Measurements from ENCODE around the gene BCL10. TPM values are rescaled to one million over a fixed set of nuclear protein-coding genes. Genes with fewer than 3 reads are reported as not detected.
A peak's percentile ranks its signal among the peaks of the same experiment; 100 is the strongest.

Gene BCL10
- total RNA-seq, 3 donors from 2014 or later (not counting 1 experiment from before 2014, with no cell fraction given) = 46.3 to 49.2 (median 48.7) TPM

DNA sequence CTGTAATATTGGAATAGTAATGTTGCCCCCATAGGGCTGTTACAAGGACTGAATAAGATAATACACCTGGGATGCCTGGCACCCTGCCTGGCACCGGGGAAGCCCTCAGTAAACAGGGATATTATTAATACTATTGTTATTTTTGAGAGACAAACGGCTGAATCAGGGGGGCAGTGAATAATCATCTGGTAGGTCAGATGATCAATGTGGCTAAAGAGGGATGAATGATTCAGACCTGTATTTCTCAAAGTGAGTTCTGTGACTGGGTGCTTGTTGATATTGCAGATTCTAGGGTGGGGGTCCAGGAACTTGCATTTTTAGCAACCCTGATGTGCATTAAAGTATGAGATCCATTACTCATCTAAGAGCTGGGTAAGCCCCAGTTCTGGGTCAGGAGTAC, 46.2 kb upstream of the BCL10 start:
- Mint-ChIP-seq H3K4me3 (no peak overlapping the region), H3K4me1 (peaks cover 0 to 5% of the 10 kb centered on the region in 2 donors), H3K27me3 (ENCODE audit: low read depth in 2 of 2) (peaks cover 45 to 76% of the 10 kb centered on the region in 2 donors), H3K36me3 (no peaks in the 10 kb centered on the region), H3K27ac (no peak overlapping the region), H3K9me3 (no peaks in the 10 kb centered on the region)
- TF ChIP-seq, protein P1, sequence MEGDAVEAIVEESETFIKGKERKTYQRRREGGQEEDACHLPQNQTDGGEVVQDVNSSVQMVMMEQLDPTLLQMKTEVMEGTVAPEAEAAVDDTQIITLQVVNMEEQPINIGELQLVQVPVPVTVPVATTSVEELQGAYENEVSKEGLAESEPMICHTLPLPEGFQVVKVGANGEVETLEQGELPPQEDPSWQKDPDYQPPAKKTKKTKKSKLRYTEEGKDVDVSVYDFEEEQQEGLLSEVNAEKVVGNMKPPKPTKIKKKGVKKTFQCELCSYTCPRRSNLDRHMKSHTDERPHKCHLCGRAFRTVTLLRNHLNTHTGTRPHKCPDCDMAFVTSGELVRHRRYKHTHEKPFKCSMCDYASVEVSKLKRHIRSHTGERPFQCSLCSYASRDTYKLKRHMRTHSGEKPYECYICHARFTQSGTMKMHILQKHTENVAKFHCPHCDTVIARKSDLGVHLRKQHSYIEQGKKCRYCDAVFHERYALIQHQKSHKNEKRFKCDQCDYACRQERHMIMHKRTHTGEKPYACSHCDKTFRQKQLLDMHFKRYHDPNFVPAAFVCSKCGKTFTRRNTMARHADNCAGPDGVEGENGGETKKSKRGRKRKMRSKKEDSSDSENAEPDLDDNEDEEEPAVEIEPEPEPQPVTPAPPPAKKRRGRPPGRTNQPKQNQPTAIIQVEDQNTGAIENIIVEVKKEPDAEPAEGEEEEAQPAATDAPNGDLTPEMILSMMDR (IDR thresholded peaks at IDR 0.05) = no peak
- Histone ChIP-seq H3K27ac (ENCODE audit: low read length) (no peak overlapping the region), H3K4me3 (ENCODE audit: low read length) (no peak overlapping the region), H3K36me3 (ENCODE audit: control insufficient read depth, insufficient read depth, low read length) (no peaks in the 10 kb centered on the region), H3K9me3 (ENCODE audit: control insufficient read depth, insufficient read depth, low read length) (no peaks in the 10 kb centered on the region), H3K4me1 (ENCODE audit: control insufficient read depth, insufficient read depth, low read length) (peaks cover 4% of the 10 kb centered on the region), H3K27me3 (ENCODE audit: control insufficient read depth, insufficient read depth, low read length) (peaks cover 32% of the 10 kb centered on the region)
- ATAC-seq (no peak), DNase-seq (no peak)
- intact Hi-C loops (cut with micrococcal nuclease) = no loop called here
- WGBS (ENCODE audit: insufficient coverage) = 94% methylated on average over 2 of the region's 2 CpGs

DNA sequence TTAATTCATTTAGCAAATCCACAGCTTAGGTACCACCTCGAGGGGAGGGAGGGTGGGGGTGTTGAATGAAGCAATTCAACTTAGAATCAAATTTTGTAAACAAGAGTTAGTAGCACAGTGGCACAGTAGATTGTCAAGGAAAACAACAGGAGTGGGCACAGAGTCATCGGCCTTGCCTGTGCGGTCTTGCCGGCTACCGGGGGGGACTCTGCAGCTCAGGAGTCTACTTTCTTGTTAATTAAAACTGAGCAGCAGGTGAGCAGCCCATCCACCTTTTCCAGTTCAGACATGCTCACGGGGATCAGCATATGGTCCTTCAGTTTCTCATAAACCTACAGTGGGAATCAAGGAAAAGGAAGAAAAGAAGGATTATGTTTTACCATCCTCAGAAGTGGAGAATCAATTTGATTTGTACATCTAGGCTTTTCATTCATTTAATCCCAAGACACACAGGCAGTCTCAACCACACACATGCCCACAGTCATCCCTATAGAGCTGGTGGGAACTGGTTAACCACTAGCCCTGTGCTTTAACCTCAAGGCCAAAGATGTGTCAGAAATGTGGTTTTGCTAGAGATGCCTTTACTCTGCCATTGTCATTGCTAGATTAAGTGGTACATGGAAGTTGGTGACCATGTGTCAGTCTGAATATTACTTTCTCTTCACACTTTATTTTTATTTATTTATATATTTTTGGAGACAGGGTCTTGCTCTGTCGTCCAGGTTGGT, 45.0 kb upstream of the BCL10 start:
- 79% methylated on average over 6 of the region's 7 CpGs for WGBS (ENCODE audit: insufficient coverage)

DNA sequence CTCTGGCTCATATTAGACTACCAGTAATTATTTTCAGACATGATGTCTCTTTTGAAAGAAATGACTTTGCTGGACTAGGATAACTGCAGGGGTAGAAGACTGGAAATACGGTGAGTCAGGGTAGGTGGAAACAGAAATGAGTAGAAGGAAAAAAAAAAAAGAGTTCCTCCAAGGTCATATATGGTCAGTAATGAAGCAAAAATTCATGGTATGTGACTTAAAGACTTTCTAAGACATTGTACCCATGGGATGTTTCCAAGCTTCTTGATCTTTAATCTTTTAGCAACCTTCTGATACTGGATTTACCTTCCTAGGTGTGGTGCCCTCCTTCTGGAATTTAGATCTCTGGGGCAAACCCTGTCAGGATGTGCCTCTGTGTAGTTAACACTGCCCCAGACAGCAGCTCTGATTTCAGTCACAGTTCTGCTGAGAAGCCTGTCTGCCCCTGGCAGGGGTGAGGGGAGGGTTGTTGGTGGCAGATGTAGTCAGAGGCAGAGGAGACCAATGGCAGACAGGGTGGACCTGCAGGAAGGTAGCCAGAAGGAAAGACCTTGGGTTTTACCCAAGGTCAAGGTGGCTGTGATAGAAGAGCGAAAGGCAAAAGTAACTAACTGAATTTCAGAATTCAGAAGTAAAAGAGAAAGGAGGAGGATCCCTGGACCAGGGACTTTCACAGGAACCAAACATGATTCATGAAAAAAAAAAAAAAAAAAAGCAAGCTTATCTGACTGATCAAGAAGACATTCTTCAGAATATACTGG, 44.1 kb upstream of the BCL10 start:
- DNase-seq (no peak), ATAC-seq (peak in 1 of 3 donors; percentile 24)
- no peak overlapping the region for H3K27ac ChIP-seq (ENCODE audit: low read length)
- intact Hi-C loops (cut with micrococcal nuclease) = no loop called here
- TF ChIP-seq, protein P1 (IDR thresholded peaks at IDR 0.05) = no peak
- H3K9me3 ChIP-seq (ENCODE audit: control insufficient read depth, insufficient read depth, low read length) = no peaks in the 10 kb centered on the region
- no peaks in the 10 kb centered on the region for H3K36me3 ChIP-seq (ENCODE audit: control insufficient read depth, insufficient read depth, low read length)
- Mint-ChIP-seq H3K27ac (no peak overlapping the region), H3K36me3 (no peaks in the 10 kb centered on the region), H3K9me3 (no peaks in the 10 kb centered on the region), H3K4me1 (peaks cover 0 to 5% of the 10 kb centered on the region in 2 donors), H3K4me3 (no peak overlapping the region), H3K27me3 (ENCODE audit: low read depth in 2 of 2) (peaks cover 47 to 73% of the 10 kb centered on the region in 2 donors)
- H3K27me3 ChIP-seq (ENCODE audit: control insufficient read depth, insufficient read depth, low read length) = peaks cover 33% of the 10 kb centered on the region
- H3K4me1 ChIP-seq (ENCODE audit: control insufficient read depth, insufficient read depth, low read length) = peaks cover 4% of the 10 kb centered on the region
- WGBS (ENCODE audit: insufficient coverage) = 80% methylated on average over 2 of the region's 2 CpGs
- H3K4me3 ChIP-seq (ENCODE audit: low read length) = no peak overlapping the region

More for the DNA sequence above, 45.0 kb upstream of the BCL10 start:
- no peaks in the 10 kb centered on the region for H3K9me3 ChIP-seq (ENCODE audit: control insufficient read depth, insufficient read depth, low read length)
- peaks cover 38% of the 10 kb centered on the region for H3K27me3 ChIP-seq (ENCODE audit: control insufficient read depth, insufficient read depth, low read length)
- Mint-ChIP-seq H3K27ac (no peak overlapping the region), H3K36me3 (no peaks in the 10 kb centered on the region), H3K4me3 (no peak overlapping the region), H3K9me3 (no peaks in the 10 kb centered on the region), H3K4me1 (peaks cover 0 to 5% of the 10 kb centered on the region in 2 donors), H3K27me3 (ENCODE audit: low read depth in 2 of 2) (peaks cover 51 to 76% of the 10 kb centered on the region in 2 donors)
- peak in 1 of 2 donors; percentile 7 for DNase-seq
- H3K36me3 ChIP-seq (ENCODE audit: control insufficient read depth, insufficient read depth, low read length) = no peaks in the 10 kb centered on the region
- peak in 2 of 3 donors; percentile 9 to 69 for ATAC-seq
- peaks cover 4% of the 10 kb centered on the region for H3K4me1 ChIP-seq (ENCODE audit: control insufficient read depth, insufficient read depth, low read length)
- TF ChIP-seq, protein P1 (IDR thresholded peaks at IDR 0.05) = no peak
- intact Hi-C loops (cut with micrococcal nuclease) = no loop called here
- no peak overlapping the region for H3K4me3 ChIP-seq (ENCODE audit: low read length)
- H3K27ac ChIP-seq (ENCODE audit: low read length) = no peak overlapping the region
